A549 (cell line): ENCODE measurements around the gene RHOJ.

ENCODE experiments used
- CBX2 ChIP-seq: fragments of 200-600 bp; sonication (generic); IDR thresholded peaks from 2 replicates; pipeline ENCODE4 v1.6.1; 2016; ENCODE audit warnings: low read depth, mild to moderate bottlenecking, borderline replicate concordance
- CTCF ChIP-seq: fragments of >200 bp; sonication (Bioruptor Twin); formaldehyde crosslinking; IDR thresholded peaks from 3 replicates; pipeline ENCODE4 v1.5.1; 2016
- POLR2A ChIP-seq: IDR thresholded peaks from 2 replicates; pipeline ENCODE4 v1.6.1; 2012; ENCODE audit warnings: mild to moderate bottlenecking, low read length

GRCh38 chr14:63287666-63288483 lies 83.6 kb downstream of the RHOJ start:
- no peak for TF ChIP-seq CTCF
- no peak for TF ChIP-seq CBX2
- no peak for TF ChIP-seq POLR2A
